ENCODE results near the gene AARS2.

The AARS2 gene

DNA sequence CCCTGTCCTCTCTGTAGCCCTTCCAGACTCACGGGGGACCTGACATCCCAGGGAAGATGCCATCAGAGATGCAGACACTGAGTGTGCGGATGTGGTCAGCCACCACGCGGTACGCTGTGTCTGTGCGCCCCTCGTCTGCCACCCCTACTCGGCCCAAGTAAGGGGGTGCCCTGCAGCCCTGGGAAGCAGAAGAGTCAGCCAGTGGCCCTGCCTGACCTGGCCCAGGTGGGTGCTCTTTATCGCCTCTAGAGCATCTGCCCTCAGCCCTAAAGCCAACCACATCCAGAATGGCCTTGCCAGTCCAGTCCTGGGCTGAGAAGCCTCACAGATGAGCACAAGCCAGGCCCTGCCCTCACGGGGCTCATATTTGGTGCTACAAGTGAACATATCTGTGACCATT lies 5.9 kb downstream of the AARS2 start:
- TF ChIP-seq ZNF70 (CRISPR knock-in tag; IDR thresholded peaks at IDR 0.05) (no peak), PPARA (CRISPR knock-in tag; IDR thresholded peaks at IDR 0.05; ENCODE audit: borderline replicate concordance) (no peak), OSR1 (CRISPR knock-in tag; IDR thresholded peaks at IDR 0.05) (no peak), ZNF8 (CRISPR knock-in tag; IDR thresholded peaks at IDR 0.05) (no peak), SNAI2 (CRISPR knock-in tag; IDR thresholded peaks at IDR 0.05) (no peak), ARNTL (CRISPR knock-in tag; IDR thresholded peaks at IDR 0.05; ENCODE audit: borderline replicate concordance, low read depth) (no peak), GLIS3 (CRISPR knock-in tag; IDR thresholded peaks at IDR 0.05) (no peak)
- TF ChIP-seq, protein P1, sequence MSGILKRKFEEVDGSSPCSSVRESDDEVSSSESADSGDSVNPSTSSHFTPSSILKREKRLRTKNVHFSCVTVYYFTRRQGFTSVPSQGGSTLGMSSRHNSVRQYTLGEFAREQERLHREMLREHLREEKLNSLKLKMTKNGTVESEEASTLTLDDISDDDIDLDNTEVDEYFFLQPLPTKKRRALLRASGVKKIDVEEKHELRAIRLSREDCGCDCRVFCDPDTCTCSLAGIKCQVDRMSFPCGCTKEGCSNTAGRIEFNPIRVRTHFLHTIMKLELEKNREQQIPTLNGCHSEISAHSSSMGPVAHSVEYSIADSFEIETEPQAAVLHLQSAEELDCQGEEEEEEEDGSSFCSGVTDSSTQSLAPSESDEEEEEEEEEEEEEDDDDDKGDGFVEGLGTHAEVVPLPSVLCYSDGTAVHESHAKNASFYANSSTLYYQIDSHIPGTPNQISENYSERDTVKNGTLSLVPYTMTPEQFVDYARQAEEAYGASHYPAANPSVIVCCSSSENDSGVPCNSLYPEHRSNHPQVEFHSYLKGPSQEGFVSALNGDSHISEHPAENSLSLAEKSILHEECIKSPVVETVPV (CRISPR knock-in tag; IDR thresholded peaks at IDR 0.05): no peak
- no peak for ATAC-seq

DNA sequence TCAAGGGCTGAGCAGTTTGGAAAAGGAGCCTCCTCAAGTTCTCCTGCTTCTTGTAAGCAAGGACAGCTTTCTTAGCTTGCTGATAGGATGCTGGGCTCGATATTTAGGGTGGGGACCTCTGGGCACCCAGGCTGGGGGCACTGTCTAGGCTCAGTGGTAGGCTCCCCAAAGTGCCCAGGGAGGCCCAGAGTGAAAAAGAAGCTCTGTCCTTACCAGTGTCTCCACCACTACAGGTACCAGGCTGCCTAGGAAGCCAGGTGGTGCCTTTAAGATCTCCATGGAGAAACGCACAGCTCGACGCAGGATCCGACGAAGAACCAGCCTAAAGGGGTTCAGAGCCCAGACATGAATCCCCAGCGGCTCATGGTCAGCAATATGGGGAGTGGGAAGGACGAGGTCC lies 6.4 kb downstream of the AARS2 start:
- ATAC-seq: no peak
- TF ChIP-seq OSR1 (CRISPR knock-in tag; IDR thresholded peaks at IDR 0.05) (no peak), ZNF565 (CRISPR knock-in tag; conservative IDR thresholded peaks at IDR 0.05; ENCODE audit: low read depth) (no peak), ESRRG (CRISPR knock-in tag; IDR thresholded peaks at IDR 0.05) (no peak), ZFP30 (CRISPR knock-in tag; IDR thresholded peaks at IDR 0.05) (no peak), TOX (CRISPR knock-in tag; IDR thresholded peaks at IDR 0.05; ENCODE audit: borderline replicate concordance) (no peak), SNAI2 (CRISPR knock-in tag; IDR thresholded peaks at IDR 0.05) (no peak), CSDC2 (CRISPR knock-in tag; IDR thresholded peaks at IDR 0.05) (no peak), PPARA (CRISPR knock-in tag; IDR thresholded peaks at IDR 0.05; ENCODE audit: borderline replicate concordance) (no peak)

DNA sequence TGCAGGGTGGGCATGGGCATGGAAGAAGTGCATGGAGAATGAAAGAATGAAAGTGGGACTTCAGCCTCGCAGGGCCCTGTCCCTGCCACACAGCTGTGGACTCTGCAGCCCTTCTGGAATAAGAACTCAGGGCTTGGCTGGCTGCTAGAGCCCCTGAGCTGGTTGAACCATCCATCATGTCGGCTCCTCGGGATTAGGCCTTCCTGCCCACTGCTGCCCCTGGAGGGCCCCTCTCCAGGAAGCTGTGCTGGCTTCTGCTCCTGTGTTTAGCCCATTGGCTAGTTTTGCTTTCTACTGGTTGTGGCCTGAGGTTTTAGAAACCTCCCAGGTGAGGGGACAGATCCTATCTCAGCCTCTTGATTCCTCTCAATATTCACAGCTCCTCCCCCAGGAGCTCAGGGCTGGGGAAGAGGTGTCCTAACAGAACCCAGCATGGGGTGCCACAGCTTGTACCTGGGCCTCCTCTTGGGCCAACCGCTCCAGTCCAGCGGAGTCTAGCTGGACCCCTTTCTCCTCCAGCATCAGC lies 7.9 kb downstream of the AARS2 start:
- ATAC-seq: no peak
- TF ChIP-seq ARNTL (CRISPR knock-in tag; IDR thresholded peaks at IDR 0.05; ENCODE audit: borderline replicate concordance, low read depth): no peak
- TF ChIP-seq TOX (CRISPR knock-in tag; IDR thresholded peaks at IDR 0.05; ENCODE audit: borderline replicate concordance): no peak
- TF ChIP-seq, protein P2, sequence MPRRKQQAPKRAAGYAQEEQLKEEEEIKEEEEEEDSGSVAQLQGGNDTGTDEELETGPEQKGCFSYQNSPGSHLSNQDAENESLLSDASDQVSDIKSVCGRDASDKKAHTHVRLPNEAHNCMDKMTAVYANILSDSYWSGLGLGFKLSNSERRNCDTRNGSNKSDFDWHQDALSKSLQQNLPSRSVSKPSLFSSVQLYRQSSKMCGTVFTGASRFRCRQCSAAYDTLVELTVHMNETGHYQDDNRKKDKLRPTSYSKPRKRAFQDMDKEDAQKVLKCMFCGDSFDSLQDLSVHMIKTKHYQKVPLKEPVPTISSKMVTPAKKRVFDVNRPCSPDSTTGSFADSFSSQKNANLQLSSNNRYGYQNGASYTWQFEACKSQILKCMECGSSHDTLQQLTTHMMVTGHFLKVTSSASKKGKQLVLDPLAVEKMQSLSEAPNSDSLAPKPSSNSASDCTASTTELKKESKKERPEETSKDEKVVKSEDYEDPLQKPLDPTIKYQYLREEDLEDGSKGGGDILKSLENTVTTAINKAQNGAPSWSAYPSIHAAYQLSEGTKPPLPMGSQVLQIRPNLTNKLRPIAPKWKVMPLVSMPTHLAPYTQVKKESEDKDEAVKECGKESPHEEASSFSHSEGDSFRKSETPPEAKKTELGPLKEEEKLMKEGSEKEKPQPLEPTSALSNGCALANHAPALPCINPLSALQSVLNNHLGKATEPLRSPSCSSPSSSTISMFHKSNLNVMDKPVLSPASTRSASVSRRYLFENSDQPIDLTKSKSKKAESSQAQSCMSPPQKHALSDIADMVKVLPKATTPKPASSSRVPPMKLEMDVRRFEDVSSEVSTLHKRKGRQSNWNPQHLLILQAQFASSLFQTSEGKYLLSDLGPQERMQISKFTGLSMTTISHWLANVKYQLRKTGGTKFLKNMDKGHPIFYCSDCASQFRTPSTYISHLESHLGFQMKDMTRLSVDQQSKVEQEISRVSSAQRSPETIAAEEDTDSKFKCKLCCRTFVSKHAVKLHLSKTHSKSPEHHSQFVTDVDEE (CRISPR knock-in tag; IDR thresholded peaks at IDR 0.05): no peak
- TF ChIP-seq RARB (CRISPR knock-in tag; IDR thresholded peaks at IDR 0.05): no peak
- TF ChIP-seq ZFP3 (CRISPR knock-in tag; IDR thresholded peaks at IDR 0.05): no peak
- TF ChIP-seq, protein P3, sequence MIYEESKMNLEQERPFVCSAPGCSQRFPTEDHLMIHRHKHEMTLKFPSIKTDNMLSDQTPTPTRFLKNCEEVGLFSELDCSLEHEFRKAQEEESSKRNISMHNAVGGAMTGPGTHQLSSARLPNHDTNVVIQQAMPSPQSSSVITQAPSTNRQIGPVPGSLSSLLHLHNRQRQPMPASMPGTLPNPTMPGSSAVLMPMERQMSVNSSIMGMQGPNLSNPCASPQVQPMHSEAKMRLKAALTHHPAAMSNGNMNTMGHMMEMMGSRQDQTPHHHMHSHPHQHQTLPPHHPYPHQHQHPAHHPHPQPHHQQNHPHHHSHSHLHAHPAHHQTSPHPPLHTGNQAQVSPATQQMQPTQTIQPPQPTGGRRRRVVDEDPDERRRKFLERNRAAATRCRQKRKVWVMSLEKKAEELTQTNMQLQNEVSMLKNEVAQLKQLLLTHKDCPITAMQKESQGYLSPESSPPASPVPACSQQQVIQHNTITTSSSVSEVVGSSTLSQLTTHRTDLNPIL (CRISPR knock-in tag; IDR thresholded peaks at IDR 0.05; ENCODE audit: low read depth): no peak
- TF ChIP-seq, protein P4, sequence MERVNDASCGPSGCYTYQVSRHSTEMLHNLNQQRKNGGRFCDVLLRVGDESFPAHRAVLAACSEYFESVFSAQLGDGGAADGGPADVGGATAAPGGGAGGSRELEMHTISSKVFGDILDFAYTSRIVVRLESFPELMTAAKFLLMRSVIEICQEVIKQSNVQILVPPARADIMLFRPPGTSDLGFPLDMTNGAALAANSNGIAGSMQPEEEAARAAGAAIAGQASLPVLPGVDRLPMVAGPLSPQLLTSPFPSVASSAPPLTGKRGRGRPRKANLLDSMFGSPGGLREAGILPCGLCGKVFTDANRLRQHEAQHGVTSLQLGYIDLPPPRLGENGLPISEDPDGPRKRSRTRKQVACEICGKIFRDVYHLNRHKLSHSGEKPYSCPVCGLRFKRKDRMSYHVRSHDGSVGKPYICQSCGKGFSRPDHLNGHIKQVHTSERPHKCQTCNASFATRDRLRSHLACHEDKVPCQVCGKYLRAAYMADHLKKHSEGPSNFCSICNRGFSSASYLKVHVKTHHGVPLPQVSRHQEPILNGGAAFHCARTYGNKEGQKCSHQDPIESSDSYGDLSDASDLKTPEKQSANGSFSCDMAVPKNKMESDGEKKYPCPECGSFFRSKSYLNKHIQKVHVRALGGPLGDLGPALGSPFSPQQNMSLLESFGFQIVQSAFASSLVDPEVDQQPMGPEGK (CRISPR knock-in tag; IDR thresholded peaks at IDR 0.05; ENCODE audit: borderline replicate concordance): no peak
- no peak for TF ChIP-seq CSDC2 (CRISPR knock-in tag; IDR thresholded peaks at IDR 0.05)
- no peak for TF ChIP-seq BACH2 (CRISPR knock-in tag; IDR thresholded peaks at IDR 0.05; ENCODE audit: borderline replicate concordance)
- TF ChIP-seq, protein P1 (CRISPR knock-in tag; IDR thresholded peaks at IDR 0.05): no peak
- TF ChIP-seq OSR1 (CRISPR knock-in tag; IDR thresholded peaks at IDR 0.05): no peak
- no peak for TF ChIP-seq TCF4 (CRISPR knock-in tag; IDR thresholded peaks at IDR 0.05; ENCODE audit: borderline replicate concordance)
- no peak for TF ChIP-seq ISL1 (CRISPR knock-in tag; IDR thresholded peaks at IDR 0.05)
- no peak for TF ChIP-seq ZNF8 (CRISPR knock-in tag; IDR thresholded peaks at IDR 0.05)
- no peak for TF ChIP-seq PPARA (CRISPR knock-in tag; IDR thresholded peaks at IDR 0.05; ENCODE audit: borderline replicate concordance)

Data from SK-N-SH treated with all-trans-retinoic acid at 6 μM for 48 hours (cell line).